ENCODE data around the gene MYO15B.

MYO15B gene

DNA sequence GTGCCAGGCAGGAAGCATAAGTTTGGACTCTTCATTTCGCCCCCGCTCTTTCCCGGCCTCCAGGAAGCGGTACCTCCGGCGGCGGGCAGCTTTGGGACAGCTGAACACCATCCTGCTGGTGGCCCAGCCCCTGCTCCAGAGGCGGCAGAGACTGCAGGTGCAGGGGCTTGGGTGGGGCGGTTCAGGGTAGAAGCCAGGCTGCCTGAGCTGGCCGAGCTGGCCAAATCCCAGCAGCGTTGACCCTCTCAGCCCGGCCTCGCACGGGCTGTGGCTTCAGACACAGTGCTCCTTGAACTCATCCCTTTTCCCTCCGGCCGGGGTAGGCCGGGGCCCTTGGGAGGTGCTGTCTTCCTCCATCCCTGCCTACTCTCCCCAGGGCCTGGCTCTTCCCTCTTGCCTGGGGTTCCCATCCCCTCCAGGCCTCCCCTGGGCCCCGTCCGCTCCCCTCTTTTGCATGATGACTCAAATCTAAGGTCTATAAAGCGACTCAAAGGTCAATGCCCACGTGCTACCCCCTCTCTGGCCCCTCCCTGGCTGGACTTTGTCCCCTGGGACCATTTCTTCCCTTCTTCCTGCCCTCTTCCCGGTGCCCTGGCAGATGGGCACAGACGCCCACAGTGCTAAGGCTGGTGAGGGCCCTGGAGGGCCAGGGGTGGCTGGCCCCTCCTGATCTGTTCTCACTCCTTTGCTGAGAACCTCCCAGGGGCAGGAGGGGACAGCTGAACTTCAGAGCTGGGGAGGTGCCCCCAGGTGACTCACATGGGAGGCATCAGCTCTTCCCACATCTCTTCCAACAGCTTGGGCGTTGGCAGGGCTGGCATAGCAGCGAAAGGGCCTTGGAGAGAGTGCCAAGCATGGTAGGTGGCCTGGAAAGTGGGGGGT lies 22.7 kb downstream of the MYO15B start:
- Histone ChIP-seq H3K79me2 (ENCODE audit: control insufficient read depth, low read length) (no peaks in the 10 kb centered on the region), H3K9me2 (replicated peaks; ENCODE audit: control insufficient read depth, low read length) (no peaks in the 10 kb centered on the region), H3K9me3 (ENCODE audit: control insufficient read depth, insufficient read depth, low read length) (no peaks in the 10 kb centered on the region), H4K20me1 (ENCODE audit: control insufficient read depth, insufficient read depth, low read depth, low read length) (no peaks in the 10 kb centered on the region), H3K36me3 (ENCODE audit: control insufficient read depth, low read length) (no peaks in the 10 kb centered on the region), H3K27ac (ENCODE audit: low read depth, low read length) (no peak overlapping the region), H3K4me3 (ENCODE audit: low read length) (no peak overlapping the region), H3K4me1 (ENCODE audit: control insufficient read depth, low read length) (no peaks in the 10 kb centered on the region), H3K4me2 (ENCODE audit: low read length) (no peak overlapping the region), H3K27me3 (ENCODE audit: control insufficient read depth, low read length) (no peaks in the 10 kb centered on the region), H3F3A (ENCODE audit: control insufficient read depth, insufficient read depth) (no peaks in the 10 kb centered on the region)
- TF ChIP-seq, protein P1, sequence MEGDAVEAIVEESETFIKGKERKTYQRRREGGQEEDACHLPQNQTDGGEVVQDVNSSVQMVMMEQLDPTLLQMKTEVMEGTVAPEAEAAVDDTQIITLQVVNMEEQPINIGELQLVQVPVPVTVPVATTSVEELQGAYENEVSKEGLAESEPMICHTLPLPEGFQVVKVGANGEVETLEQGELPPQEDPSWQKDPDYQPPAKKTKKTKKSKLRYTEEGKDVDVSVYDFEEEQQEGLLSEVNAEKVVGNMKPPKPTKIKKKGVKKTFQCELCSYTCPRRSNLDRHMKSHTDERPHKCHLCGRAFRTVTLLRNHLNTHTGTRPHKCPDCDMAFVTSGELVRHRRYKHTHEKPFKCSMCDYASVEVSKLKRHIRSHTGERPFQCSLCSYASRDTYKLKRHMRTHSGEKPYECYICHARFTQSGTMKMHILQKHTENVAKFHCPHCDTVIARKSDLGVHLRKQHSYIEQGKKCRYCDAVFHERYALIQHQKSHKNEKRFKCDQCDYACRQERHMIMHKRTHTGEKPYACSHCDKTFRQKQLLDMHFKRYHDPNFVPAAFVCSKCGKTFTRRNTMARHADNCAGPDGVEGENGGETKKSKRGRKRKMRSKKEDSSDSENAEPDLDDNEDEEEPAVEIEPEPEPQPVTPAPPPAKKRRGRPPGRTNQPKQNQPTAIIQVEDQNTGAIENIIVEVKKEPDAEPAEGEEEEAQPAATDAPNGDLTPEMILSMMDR (IDR thresholded peaks at IDR 0.05; ENCODE audit: low read depth, low read length, poor library complexity, severe bottlenecking), result no peak
- TF ChIP-seq EZH2phosphoT487 (IDR thresholded peaks at IDR 0.05; ENCODE audit: borderline replicate concordance, low read length), result no peak

DNA sequence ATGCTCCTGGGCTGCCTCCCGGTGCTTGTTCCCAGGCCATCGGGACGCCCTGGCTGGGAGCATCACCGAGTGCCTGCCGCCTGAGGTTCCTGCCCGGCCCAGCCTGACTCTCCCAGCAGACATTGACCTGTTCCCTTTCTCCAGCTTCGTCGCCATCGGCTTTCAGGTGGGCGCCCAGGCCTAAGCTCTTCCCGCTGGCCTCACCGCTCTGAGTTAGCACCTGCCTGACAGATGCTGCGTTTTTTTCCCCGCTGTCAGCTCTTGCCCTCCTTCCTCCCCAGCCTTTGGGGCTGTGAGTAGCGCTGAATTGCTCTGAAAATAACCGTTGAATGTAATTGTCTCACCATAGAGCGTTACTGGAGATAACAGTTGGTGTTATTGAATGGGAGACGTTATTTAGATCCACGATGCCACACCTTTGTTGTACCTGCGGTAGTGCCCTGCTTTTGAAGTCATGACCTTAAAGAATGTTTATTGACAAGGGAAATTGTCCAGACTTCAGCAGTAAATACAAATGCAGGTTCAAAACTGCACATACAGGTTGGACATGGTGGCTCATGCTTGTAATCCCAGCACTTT lies 24.3 kb downstream of the MYO15B start:
- Histone ChIP-seq H3K36me3 (ENCODE audit: control insufficient read depth, low read length) (no peaks in the 10 kb centered on the region), H3K27me3 (ENCODE audit: control insufficient read depth, low read length) (no peaks in the 10 kb centered on the region), H3K4me1 (ENCODE audit: control insufficient read depth, low read length) (no peaks in the 10 kb centered on the region), H3F3A (ENCODE audit: control insufficient read depth, insufficient read depth) (no peaks in the 10 kb centered on the region), H4K20me1 (ENCODE audit: control insufficient read depth, insufficient read depth, low read depth, low read length) (no peaks in the 10 kb centered on the region), H3K4me3 (ENCODE audit: low read length) (no peak overlapping the region), H3K4me2 (ENCODE audit: low read length) (no peak overlapping the region), H3K9me2 (replicated peaks; ENCODE audit: control insufficient read depth, low read length) (no peaks in the 10 kb centered on the region), H3K79me2 (ENCODE audit: control insufficient read depth, low read length) (no peaks in the 10 kb centered on the region), H3K9me3 (ENCODE audit: control insufficient read depth, insufficient read depth, low read length) (no peaks in the 10 kb centered on the region), H3K27ac (ENCODE audit: low read depth, low read length) (no peak overlapping the region)
- TF ChIP-seq, protein P1 (IDR thresholded peaks at IDR 0.05; ENCODE audit: low read depth, low read length, poor library complexity, severe bottlenecking), result no peak
- no peak for TF ChIP-seq EZH2phosphoT487 (IDR thresholded peaks at IDR 0.05; ENCODE audit: borderline replicate concordance, low read length)

DNA sequence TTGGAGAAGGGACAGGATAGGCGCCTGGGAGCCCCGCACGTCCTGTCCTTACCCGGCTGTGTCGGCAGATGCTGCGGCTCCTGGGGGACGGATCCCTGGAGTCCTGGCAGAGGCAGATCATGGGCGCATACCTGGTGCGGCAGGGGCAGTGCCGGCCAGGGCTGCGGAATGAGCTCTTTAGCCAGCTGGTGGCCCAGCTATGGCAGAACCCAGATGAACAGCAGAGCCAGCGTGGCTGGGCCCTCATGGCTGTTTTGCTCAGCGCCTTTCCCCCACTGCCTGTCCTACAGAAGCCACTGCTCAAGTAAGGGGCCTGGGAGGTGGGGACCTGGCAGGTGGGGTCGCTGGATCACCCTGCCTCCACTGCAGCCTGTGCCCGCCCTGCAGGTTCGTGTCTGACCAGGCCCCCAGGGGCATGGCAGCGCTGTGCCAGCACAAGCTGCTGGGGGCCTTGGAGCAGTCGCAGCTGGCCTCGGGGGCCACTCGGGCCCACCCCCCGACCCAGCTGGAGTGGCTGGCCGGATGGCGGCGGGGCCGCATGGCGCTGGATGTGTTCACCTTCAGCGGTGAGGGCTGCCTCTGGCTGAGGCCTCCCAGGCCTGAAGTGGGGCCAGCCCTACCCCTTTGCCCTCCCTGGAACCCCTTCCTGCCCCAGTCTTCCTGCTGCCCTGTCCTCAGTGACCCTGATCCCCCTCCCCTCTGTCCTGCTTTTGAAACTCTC lies 25.5 kb downstream of the MYO15B start:
- Histone ChIP-seq H3K27me3 (ENCODE audit: control insufficient read depth, low read length) (no peaks in the 10 kb centered on the region), H3K79me2 (ENCODE audit: control insufficient read depth, low read length) (no peaks in the 10 kb centered on the region), H4K20me1 (ENCODE audit: control insufficient read depth, insufficient read depth, low read depth, low read length) (no peaks in the 10 kb centered on the region), H3K36me3 (ENCODE audit: control insufficient read depth, low read length) (no peaks in the 10 kb centered on the region), H3K9me2 (replicated peaks; ENCODE audit: control insufficient read depth, low read length) (no peaks in the 10 kb centered on the region), H3K9me3 (ENCODE audit: control insufficient read depth, insufficient read depth, low read length) (no peaks in the 10 kb centered on the region), H3K4me2 (ENCODE audit: low read length) (no peak overlapping the region), H3K4me3 (ENCODE audit: low read length) (no peak overlapping the region), H3K4me1 (ENCODE audit: control insufficient read depth, low read length) (no peaks in the 10 kb centered on the region), H3F3A (ENCODE audit: control insufficient read depth, insufficient read depth) (no peaks in the 10 kb centered on the region), H3K27ac (ENCODE audit: low read depth, low read length) (no peak overlapping the region)
- TF ChIP-seq, protein P1 (IDR thresholded peaks at IDR 0.05; ENCODE audit: low read depth, low read length, poor library complexity, severe bottlenecking), result no peak
- TF ChIP-seq EZH2phosphoT487 (IDR thresholded peaks at IDR 0.05; ENCODE audit: borderline replicate concordance, low read length), result no peak

Data from DOHH2 (cell line).